ENCODE data around the gene TSPEAR. TPM values are rescaled to one million over a fixed set of nuclear protein-coding genes. Genes with fewer than 3 reads are reported as not detected.

TSPEAR gene
- total and polyA plus RNA-seq, 2 donors from 2014 or later = 0.09 to 0.22 TPM

- no peaks in the 10 kb centered on the region for H3K9me3 ChIP-seq (ENCODE audit: control insufficient read depth in 2 of 3, insufficient read depth in 1 of 3, low read length in 3 of 3)
- H3K27ac ChIP-seq (ENCODE audit: low read depth in 2 of 2, low read length in 2 of 2) = no peak overlapping the region
- TF ChIP-seq, protein P1, sequence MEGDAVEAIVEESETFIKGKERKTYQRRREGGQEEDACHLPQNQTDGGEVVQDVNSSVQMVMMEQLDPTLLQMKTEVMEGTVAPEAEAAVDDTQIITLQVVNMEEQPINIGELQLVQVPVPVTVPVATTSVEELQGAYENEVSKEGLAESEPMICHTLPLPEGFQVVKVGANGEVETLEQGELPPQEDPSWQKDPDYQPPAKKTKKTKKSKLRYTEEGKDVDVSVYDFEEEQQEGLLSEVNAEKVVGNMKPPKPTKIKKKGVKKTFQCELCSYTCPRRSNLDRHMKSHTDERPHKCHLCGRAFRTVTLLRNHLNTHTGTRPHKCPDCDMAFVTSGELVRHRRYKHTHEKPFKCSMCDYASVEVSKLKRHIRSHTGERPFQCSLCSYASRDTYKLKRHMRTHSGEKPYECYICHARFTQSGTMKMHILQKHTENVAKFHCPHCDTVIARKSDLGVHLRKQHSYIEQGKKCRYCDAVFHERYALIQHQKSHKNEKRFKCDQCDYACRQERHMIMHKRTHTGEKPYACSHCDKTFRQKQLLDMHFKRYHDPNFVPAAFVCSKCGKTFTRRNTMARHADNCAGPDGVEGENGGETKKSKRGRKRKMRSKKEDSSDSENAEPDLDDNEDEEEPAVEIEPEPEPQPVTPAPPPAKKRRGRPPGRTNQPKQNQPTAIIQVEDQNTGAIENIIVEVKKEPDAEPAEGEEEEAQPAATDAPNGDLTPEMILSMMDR (IDR thresholded peaks at IDR 0.05; ENCODE audit: borderline replicate concordance, extremely low read depth, insufficient read depth) = no peak
- no peak overlapping the region for H3K9ac ChIP-seq (ENCODE audit: low read length in 3 of 3)
- no peak overlapping the region for H3K4me3 ChIP-seq (ENCODE audit: low read length in 3 of 3)
- FAIRE-seq (no peak), DNase-seq (no peak)
- H3K36me3 ChIP-seq (ENCODE audit: control insufficient read depth in 2 of 3, insufficient read depth in 3 of 3, low read length in 3 of 3) = no peaks in the 10 kb centered on the region
- H3K4me1 ChIP-seq (ENCODE audit: control insufficient read depth in 2 of 3, insufficient read depth in 2 of 3, low read depth in 1 of 3, low read length in 3 of 3) = no peaks in the 10 kb centered on the region
- no peaks in the 10 kb centered on the region for H3K27me3 ChIP-seq (ENCODE audit: control insufficient read depth, insufficient read depth, low read length)
- intact Hi-C loops (cut with DNase I) = no loop called here
Measured at GRCh38 chr21:44522753-44523204, 188.6 kb downstream of the TSPEAR start.

DNA sequence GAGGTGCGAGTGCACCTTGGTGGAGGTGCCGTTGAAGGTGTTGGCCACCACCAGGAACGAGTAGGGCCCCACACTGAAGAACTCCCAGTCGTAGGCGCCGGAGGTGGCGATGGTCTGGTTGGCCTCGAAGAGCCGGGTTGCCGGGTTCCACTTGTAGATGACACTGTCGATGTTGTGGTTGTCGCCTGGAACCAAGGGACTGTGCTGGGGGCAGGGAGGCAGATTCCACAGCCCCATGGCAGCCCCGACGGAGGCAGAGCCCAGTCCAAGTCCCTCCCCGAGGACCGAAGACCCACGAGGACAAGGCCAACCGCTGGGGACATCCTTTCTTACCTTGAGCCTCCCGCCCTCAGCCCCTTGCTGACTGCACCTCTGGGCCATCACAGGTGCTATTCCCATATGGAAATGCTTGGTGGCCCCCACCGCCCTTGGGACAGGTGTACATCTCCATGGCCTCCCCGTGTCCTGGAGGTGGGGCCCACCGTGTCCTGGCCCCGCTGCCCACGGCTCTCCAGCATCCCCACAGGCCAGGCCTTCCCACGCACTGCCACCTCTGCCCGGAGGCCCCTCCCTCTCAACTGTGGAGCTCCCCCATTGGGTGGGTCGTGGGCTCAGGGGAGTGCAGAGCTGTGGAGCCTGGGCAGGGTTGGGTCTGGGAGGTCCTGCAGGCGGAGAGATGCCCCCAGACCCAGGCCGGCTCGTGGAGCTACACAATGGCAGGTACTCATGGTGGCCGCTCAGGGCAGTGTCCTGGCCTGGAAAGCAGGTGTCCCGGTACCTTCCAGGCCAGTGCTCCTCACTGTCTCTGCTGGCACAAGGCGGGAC lies 189.2 kb downstream of the TSPEAR start:
- TF ChIP-seq, protein P1 (IDR thresholded peaks at IDR 0.05; ENCODE audit: borderline replicate concordance, extremely low read depth, insufficient read depth) = no peak
- Histone ChIP-seq H3K9ac (ENCODE audit: low read length in 3 of 3) (no peak overlapping the region), H3K4me3 (ENCODE audit: low read length in 3 of 3) (no peak overlapping the region), H3K36me3 (ENCODE audit: control insufficient read depth in 2 of 3, insufficient read depth in 3 of 3, low read length in 3 of 3) (no peaks in the 10 kb centered on the region), H3K4me1 (ENCODE audit: control insufficient read depth in 2 of 3, insufficient read depth in 2 of 3, low read depth in 1 of 3, low read length in 3 of 3) (no peaks in the 10 kb centered on the region), H3K9me3 (ENCODE audit: control insufficient read depth in 2 of 3, insufficient read depth in 1 of 3, low read length in 3 of 3) (no peaks in the 10 kb centered on the region), H3K27ac (ENCODE audit: low read depth in 2 of 2, low read length in 2 of 2) (no peak overlapping the region), H3K27me3 (ENCODE audit: control insufficient read depth, insufficient read depth, low read length) (no peaks in the 10 kb centered on the region)
- peak in 2 of 5 donors; percentile 30 to 72 for DNase-seq
- FAIRE-seq = no peak
- intact Hi-C loops (cut with DNase I) = no loop called here

DNA sequence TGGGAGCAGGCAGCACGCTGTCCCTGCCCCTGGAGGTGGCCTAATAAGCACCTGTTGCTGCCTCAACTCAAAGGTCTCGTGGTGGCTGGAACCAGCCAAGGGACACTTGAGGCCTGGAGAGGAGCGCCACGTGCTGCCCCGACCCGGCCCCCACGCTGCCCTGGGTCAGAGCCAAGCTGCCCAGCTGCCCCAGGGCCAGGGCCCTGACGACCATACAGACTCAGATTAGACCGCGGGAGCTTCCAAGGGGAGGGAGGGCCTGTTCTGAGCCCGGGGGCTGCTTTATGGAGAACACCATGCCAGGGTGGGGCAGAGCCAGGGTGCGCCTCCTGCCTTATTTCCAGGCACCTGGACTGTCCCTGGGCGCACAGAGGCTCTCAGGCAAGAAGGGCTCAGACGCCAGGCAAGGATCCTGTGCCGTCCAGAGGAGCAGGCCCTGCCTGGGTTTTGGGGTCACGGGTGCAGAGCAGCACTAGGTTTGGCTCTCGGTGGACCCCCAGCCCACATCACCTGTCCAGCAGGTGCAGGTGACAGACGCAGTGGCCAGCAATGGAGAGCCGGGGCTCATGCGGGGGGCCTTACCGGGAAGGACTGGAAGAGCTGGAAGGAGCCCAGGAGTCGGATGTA lies 190.0 kb downstream of the TSPEAR start:
- Histone ChIP-seq H3K9ac (ENCODE audit: low read length in 3 of 3) (no peak overlapping the region), H3K4me1 (ENCODE audit: control insufficient read depth in 2 of 3, insufficient read depth in 2 of 3, low read depth in 1 of 3, low read length in 3 of 3) (no peaks in the 10 kb centered on the region), H3K4me3 (ENCODE audit: low read length in 3 of 3) (no peak overlapping the region), H3K36me3 (ENCODE audit: control insufficient read depth in 2 of 3, insufficient read depth in 3 of 3, low read length in 3 of 3) (no peaks in the 10 kb centered on the region), H3K27ac (ENCODE audit: low read depth in 2 of 2, low read length in 2 of 2) (no peak overlapping the region), H3K9me3 (ENCODE audit: control insufficient read depth in 2 of 3, insufficient read depth in 1 of 3, low read length in 3 of 3) (no peaks in the 10 kb centered on the region), H3K27me3 (ENCODE audit: control insufficient read depth, insufficient read depth, low read length) (no peaks in the 10 kb centered on the region)
- no peak for FAIRE-seq
- intact Hi-C loops (cut with DNase I) = no loop called here
- peak in 1 of 5 donors; percentile 32 for DNase-seq
- TF ChIP-seq, protein P1 (IDR thresholded peaks at IDR 0.05; ENCODE audit: borderline replicate concordance, extremely low read depth, insufficient read depth) = no peak

Measured in kidney (tissue), 14 donors.